H1 (cell line): ENCODE data around the gene CST11. TPM values are rescaled to one million over a fixed set of nuclear protein-coding genes. Genes with fewer than 3 reads are reported as not detected.

ENCODE experiments used
- ATF2 ChIP-seq: IDR thresholded peaks from 2 replicates; pipeline ENCODE4 v1.6.1; 2012; ENCODE audit warnings: low read length, inconsistent platforms
- BRCA1 ChIP-seq: IDR thresholded peaks from 2 replicates; pipeline ENCODE4 v1.6.1; 2012; ENCODE audit warnings: low read depth, low read length, improper control_type of control experiment
- EGR1 ChIP-seq: IDR thresholded peaks from 2 replicates; pipeline ENCODE4 v1.6.1; 2011; ENCODE audit warnings: low read depth, low read length, borderline replicate concordance
- EZH2 ChIP-seq: fragments of 200-600 bp; sonication (generic); IDR thresholded peaks from 2 replicates; pipeline ENCODE4 v1.7.1; 2012; ENCODE audit warnings: low read depth, mild to moderate bottlenecking, moderate library complexity, low read length, inconsistent platforms; ENCODE audit not compliant: severe bottlenecking
- JUND ChIP-seq: IDR thresholded peaks from 2 replicates; pipeline ENCODE4 v1.6.1; 2011; ENCODE audit warnings: mild to moderate bottlenecking, improper control_type of control experiment, low read length
- MAX ChIP-seq: IDR thresholded peaks from 2 replicates; pipeline ENCODE4 v1.6.1; 2012; ENCODE audit warnings: inconsistent platforms
- POU5F1 ChIP-seq: IDR thresholded peaks from 2 replicates; pipeline ENCODE4 v1.6.1; 2011; ENCODE audit warnings: low read depth, mild to moderate bottlenecking, low read length, moderate library complexity
- SP1 ChIP-seq: IDR thresholded peaks from 2 replicates; pipeline ENCODE4 v1.6.1; 2011; ENCODE audit warnings: low read depth, low read length
- TBP ChIP-seq: IDR thresholded peaks from 2 replicates; pipeline ENCODE4 v1.6.1; 2011; ENCODE audit warnings: low read depth, low read length, improper control_type of control experiment
- polyA plus RNA-seq, 7 experiments: library from polyadenylated mRNA; depleted of rRNA in 3 of 7; stranded (reverse) in 5 of 7; unstranded in 2 of 7; fragments of >200 nt in 5 of 7; fragments of 200-250 nt in 2 of 7; gene quantifications; 1 replicate in 5 of 7; 2 replicates in 1 of 7; 4 replicates in 1 of 7; pipeline versions ENCODE4 v1.2.1 to v1.2.3, GENCODE V29; 2011 to 2013; ENCODE audit warnings: missing spikeins in 2 of 7, mixed read lengths in 2 of 7
- total RNA-seq: library from RNA; stranded (reverse); fragmentation: NEBNext Ultra II Directional; extraction: Animal tissue kit (Norgen Biotek cat#: 25700); gene quantifications from 2 replicates; pipeline ENCODE4 v1.2.1, GENCODE V29; 2021

Gene CST11
- total and polyA plus RNA-seq, 2 of the 8 experiments (the other 6 are each of a cell fraction or from before 2014, with no cell fraction given), result 2.0 TPM; not detected in 1

GRCh38 chr20:23484081-23484480, 31.4 kb upstream of the CST11 start (continued):
- TF ChIP-seq EZH2 (no peak), ATF2 (no peak), EGR1 (no peak), JUND (no peak), BRCA1 (no peak), MAX (no peak), SP1 (no peak), TBP (no peak), POU5F1 (no peak)
- TF ChIP-seq, all 59 proteins: peak for 0
